Activated naive CD8-positive, alpha-beta T cell treated with anti-CD3 and anti-CD28 coated beads, Interleukin-2, amount 10 ng/mL, durations not matched to agents 7 days and 5 days (primary cell): ENCODE results near the gene CHST11. TPM values are rescaled to one million over a fixed set of nuclear protein-coding genes. Genes with fewer than 3 reads are reported as not detected.

ENCODE experiments used
- ATAC-seq: fragments of 150-1000 bp; cut with Tn5 transposase; one replicate; pipeline ENCODE4 v1.10.0; 2021; ENCODE audit warnings: low read depth, moderate library complexity
- POLR2A ChIA-PET: fragments of 350-600 bp; sonication (Branson Sonifier 250); formaldehyde crosslinking; loops from one replicate; lab custom pipeline; 2021; ENCODE audit warnings: antibody characterized with exemption; lab: Charles Lee
- DNase-seq: peaks from one replicate; pipeline ENCODE4 v3.0.0; 2021
- H3K27ac Mint-ChIP-seq: one replicate; pipeline ENCODE4 v1.8.0; 2022; ENCODE audit warnings: mild to moderate bottlenecking, mixed read lengths
- H3K27me3 Mint-ChIP-seq: one replicate; pipeline ENCODE4 v1.8.0; 2022; ENCODE audit warnings: mild to moderate bottlenecking, moderate library complexity, mixed read lengths
- H3K36me3 Mint-ChIP-seq: one replicate; pipeline ENCODE4 v1.8.0; 2021; ENCODE audit warnings: mild to moderate bottlenecking, mixed read lengths
- H3K4me1 Mint-ChIP-seq: one replicate; pipeline ENCODE4 v1.8.0; 2021; ENCODE audit warnings: mixed read lengths
- H3K4me3 Mint-ChIP-seq: one replicate; pipeline ENCODE4 v1.8.0; 2022; ENCODE audit warnings: mild to moderate bottlenecking, moderate library complexity, mixed read lengths
- H3K9me3 Mint-ChIP-seq: one replicate; pipeline ENCODE4 v1.8.0; 2021; ENCODE audit warnings: mixed read lengths
- total RNA-seq, 2 experiments: library from RNA; stranded (reverse); gene quantifications; one replicate each; pipeline ENCODE4 v1.2.3, GENCODE V29; 2021

CHST11 gene
- 10 to 100 TPM; 64.9 to 72.9 TPM for total RNA-seq

DNA sequence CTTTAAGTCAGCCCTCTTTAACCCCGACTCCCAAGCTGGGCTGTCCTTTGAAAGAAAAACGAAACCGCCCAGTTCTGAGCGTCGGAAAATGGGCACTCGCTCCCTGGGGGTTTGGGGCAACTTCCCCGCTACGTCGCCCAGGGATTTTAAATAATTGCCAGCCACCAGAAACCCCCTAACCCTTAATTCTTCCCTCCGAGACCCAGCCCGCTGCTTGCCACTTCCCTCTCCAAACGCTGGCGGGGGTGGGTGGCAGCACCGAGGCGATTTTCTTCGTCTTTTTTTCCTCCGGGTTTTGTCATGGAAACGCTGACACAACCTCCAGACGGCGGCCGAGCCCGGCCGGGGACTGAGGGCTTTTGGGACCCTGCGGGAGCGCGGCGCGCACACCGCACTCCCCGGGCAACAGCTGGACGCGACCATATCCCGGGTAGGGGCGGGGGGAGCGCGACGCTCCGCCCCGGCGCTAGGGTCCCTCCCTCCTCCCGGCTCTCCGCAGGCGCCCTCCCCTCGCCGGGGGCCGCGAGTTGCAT is at the start of gene CHST11:
CHST11 (plus strand) TSS at position 532 of the 533 bp plus-strand sequence.
- Mint-ChIP-seq H3K27me3 (no peaks in the 10 kb centered on the region), H3K4me3 (peak within 1 kb of the TSS; percentile 99), H3K27ac (peak within 1 kb of the TSS; percentile 94), H3K9me3 (no peaks in the 10 kb centered on the region), H3K36me3 (peaks cover 8% of the 10 kb centered on the region), H3K4me1 (peaks cover 29% of the 10 kb centered on the region)
- no peak for DNase-seq
- POLR2A ChIA-PET, result interaction anchor here (0.6 to 6.8 kb wide), 11 partner anchors 17 to 239 kb away, joined by 3 to 63 read pairs (median 10); no protein-coding TSS in a partner anchor
- ATAC-seq, result peak; percentile 75

DNA sequence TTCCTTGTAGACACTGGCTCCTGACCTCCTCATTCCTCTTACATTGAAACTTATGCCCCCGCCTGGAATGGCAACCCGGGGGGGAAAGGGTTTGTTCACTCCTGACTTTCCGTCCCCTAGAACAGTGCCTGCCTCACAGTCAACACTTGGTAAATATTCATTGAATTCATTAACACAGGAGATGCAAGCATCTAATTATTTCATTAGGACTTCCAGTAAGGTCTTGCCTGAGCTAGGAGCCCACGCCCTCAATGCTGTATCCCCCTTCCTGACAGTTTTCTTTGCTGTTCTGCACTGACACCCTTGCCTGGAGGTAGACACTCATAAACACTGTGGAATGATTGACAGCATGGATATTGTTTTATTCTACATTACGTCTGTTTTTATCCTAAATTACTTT is 49.3 kb upstream of the CHST11 start:
- DNase-seq (no peak), ATAC-seq (no peak)
- Mint-ChIP-seq H3K4me3 (no peak overlapping the region), H3K27me3 (peaks cover 4% of the 10 kb centered on the region), H3K27ac (no peak overlapping the region), H3K36me3 (peaks cover 2% of the 10 kb centered on the region), H3K4me1 (peaks cover 3% of the 10 kb centered on the region), H3K9me3 (peaks cover 3% of the 10 kb centered on the region)
- POLR2A ChIA-PET, result no interaction called here

DNA sequence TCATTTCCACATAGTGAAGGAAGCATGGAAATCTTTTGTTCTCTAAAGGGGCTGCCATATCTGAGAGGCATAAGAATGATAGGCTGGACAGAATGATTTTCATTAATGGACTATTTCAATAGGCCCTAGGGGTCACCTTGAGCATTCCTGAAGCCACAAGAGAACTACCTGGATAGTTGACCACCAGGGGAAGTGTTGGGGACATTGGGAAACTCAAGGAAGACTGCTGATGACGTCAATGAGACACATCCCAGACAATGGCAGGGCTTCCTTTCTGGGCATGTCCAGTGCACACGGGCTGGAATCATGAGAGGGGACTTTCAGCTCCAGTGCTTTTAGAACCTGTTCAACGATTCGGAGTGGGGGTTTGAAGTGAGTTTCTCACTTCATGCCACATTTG is 48.8 kb upstream of the CHST11 start:
- POLR2A ChIA-PET, result no interaction called here
- peaks cover 4% of the 10 kb centered on the region for H3K27me3 Mint-ChIP-seq
- H3K9me3 Mint-ChIP-seq, result peaks cover 3% of the 10 kb centered on the region
- H3K36me3 Mint-ChIP-seq, result peaks cover 2% of the 10 kb centered on the region
- no peak for DNase-seq
- H3K4me3 Mint-ChIP-seq, result no peak overlapping the region
- H3K27ac Mint-ChIP-seq, result no peak overlapping the region
- peaks cover under 1% of the 10 kb centered on the region for H3K4me1 Mint-ChIP-seq
- ATAC-seq, result no peak

DNA sequence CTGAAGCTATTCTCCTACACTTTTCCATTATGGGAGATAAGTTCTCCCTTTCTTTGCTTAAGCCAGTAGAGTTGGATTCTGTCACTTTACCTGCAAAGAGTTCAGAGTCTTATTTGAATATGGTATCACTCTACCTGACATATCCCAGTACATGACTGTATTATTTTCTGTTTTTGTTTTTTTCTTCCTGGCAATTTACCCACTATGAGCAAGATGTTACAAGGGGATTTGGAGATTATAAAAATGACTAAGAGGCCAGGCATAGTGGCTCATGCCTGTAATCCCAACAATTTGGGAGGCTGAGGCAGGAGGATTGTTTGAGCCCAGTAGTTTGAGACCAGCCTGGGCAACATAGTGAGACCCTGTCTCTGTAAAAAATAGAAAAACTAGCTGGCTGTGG is 46.4 kb upstream of the CHST11 start:
- no peak overlapping the region for H3K27ac Mint-ChIP-seq
- POLR2A ChIA-PET, result no interaction called here
- no peak overlapping the region for H3K4me3 Mint-ChIP-seq

DNA sequence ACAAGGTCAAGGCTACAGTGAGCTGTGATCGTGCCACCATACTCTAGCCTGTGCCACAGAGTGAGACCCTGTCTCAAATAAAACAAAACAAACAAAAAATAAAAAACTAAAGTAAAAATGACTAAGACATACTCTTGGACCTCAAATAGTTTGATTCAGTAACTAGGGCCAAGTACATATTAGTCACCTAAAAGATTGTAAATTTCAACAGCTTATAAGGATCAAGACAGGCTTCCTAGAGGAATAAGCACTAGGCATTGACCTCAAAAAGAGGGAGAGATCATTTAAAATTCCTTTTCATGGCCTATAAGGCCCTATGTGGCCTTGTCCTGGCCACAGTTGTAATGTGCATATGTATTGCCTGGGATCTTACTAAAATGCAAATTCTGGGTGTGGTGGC is 46.0 kb upstream of the CHST11 start:
- POLR2A ChIA-PET, result no interaction called here
- no peak for DNase-seq
- Mint-ChIP-seq H3K4me1 (no peaks in the 10 kb centered on the region), H3K4me3 (no peak overlapping the region), H3K27ac (no peak overlapping the region), H3K9me3 (peaks cover 3% of the 10 kb centered on the region), H3K36me3 (peaks cover 2% of the 10 kb centered on the region), H3K27me3 (peaks cover 4% of the 10 kb centered on the region)
- no peak for ATAC-seq

More for the DNA sequence above, 46.4 kb upstream of the CHST11 start:
- Mint-ChIP-seq H3K27me3 (peaks cover 4% of the 10 kb centered on the region), H3K9me3 (peaks cover 3% of the 10 kb centered on the region), H3K4me1 (no peaks in the 10 kb centered on the region), H3K36me3 (peaks cover 2% of the 10 kb centered on the region)
- ATAC-seq, result no peak
- DNase-seq, result no peak

DNA sequence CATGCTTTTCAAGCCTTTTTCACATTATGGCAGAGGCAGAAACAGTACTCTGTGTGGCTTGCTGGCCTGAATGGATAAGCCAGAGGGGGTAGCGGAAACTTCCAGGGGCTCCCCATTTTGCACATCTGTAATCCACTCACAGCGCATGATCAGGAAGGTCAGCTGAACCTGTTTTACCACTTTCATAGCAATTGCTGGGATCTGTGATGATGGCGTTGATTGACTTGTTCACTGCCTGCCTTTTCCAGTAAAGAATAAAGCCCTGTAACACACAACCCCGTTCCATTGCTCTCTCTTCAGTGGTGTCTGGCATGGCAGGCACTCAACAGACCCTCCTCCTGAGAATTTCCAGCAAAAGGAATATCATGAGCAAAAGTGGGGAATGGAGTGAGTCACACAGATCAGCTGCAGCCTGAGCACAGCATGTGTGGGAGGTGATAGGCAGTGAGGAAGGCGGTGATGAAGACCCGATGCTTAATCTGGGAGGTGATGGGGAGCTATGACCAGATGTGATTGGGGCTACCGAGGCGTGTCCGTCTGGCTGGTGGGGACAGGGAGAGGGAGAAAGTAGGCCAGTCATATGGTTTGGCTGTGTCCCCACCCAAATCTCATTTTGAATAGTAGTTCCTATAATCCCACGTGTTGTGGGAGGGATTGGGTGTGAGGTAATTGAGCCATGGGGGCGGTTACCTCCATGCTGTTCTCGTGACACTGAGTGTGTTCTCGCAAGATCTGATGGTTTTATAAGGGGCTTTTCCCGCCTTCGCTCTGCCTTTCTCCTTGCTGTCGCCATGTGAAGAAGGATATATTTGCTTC is 44.7 kb upstream of the CHST11 start:
- DNase-seq, result no peak
- peaks cover 1% of the 10 kb centered on the region for H3K9me3 Mint-ChIP-seq
- H3K4me1 Mint-ChIP-seq, result no peaks in the 10 kb centered on the region
- POLR2A ChIA-PET, result no interaction called here
- no peak for ATAC-seq
- H3K36me3 Mint-ChIP-seq, result peaks cover 2% of the 10 kb centered on the region
- no peak overlapping the region for H3K4me3 Mint-ChIP-seq
- peaks cover 4% of the 10 kb centered on the region for H3K27me3 Mint-ChIP-seq
- H3K27ac Mint-ChIP-seq, result no peak overlapping the region

DNA sequence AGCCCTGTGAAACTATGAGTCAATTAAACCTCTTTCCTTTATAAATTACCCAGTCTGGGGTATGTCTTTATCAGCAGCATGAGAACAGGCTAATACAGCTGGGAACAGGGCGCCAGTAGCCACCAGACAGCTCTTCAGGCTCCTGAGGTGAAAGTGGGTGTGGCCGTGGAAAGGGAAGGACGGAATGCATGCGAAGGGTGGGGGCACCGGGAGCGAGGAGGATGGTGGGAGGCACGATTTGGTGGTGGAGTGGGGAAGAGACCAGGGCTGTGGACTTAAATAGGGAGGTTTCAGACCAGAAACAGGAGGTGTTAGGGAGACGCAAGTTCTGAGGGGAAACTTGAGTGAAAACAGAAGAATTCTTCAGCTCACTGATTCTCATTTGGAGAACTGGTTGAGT is 44.1 kb upstream of the CHST11 start:
- H3K4me3 Mint-ChIP-seq, result no peak overlapping the region

DNA sequence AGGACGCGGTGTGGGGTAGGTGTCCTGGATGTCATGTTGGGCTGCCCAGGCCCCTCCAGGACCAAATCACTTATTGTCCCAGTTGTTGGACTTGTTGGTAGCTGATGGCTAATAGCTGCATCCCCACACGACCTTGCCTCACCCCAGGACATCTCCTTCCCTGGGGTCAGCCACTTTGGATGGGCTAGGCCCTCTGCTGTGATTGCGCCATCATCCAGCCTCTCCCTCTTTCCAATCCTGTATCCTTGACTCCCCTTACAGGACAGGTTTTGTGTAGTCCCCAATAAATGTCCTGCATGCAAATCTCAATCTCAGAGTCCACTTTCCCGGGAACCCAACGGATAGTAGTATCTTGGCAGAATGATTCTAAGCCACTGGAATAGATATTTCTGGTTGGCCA is 43.4 kb upstream of the CHST11 start:
- no peak for ATAC-seq
- H3K4me3 Mint-ChIP-seq, result no peak overlapping the region
- H3K27me3 Mint-ChIP-seq, result peaks cover 2% of the 10 kb centered on the region
- H3K27ac Mint-ChIP-seq, result no peak overlapping the region
- H3K4me1 Mint-ChIP-seq, result no peaks in the 10 kb centered on the region
- POLR2A ChIA-PET, result no interaction called here
- peaks cover 1% of the 10 kb centered on the region for H3K9me3 Mint-ChIP-seq
- peaks cover 2% of the 10 kb centered on the region for H3K36me3 Mint-ChIP-seq
- no peak for DNase-seq

More for the DNA sequence above, 44.1 kb upstream of the CHST11 start:
- DNase-seq (no peak), ATAC-seq (no peak)
- no peaks in the 10 kb centered on the region for H3K4me1 Mint-ChIP-seq
- peaks cover 2% of the 10 kb centered on the region for H3K36me3 Mint-ChIP-seq
- H3K9me3 Mint-ChIP-seq, result peaks cover 1% of the 10 kb centered on the region
- POLR2A ChIA-PET, result no interaction called here
- no peak overlapping the region for H3K27ac Mint-ChIP-seq
- H3K27me3 Mint-ChIP-seq, result peaks cover 3% of the 10 kb centered on the region

DNA sequence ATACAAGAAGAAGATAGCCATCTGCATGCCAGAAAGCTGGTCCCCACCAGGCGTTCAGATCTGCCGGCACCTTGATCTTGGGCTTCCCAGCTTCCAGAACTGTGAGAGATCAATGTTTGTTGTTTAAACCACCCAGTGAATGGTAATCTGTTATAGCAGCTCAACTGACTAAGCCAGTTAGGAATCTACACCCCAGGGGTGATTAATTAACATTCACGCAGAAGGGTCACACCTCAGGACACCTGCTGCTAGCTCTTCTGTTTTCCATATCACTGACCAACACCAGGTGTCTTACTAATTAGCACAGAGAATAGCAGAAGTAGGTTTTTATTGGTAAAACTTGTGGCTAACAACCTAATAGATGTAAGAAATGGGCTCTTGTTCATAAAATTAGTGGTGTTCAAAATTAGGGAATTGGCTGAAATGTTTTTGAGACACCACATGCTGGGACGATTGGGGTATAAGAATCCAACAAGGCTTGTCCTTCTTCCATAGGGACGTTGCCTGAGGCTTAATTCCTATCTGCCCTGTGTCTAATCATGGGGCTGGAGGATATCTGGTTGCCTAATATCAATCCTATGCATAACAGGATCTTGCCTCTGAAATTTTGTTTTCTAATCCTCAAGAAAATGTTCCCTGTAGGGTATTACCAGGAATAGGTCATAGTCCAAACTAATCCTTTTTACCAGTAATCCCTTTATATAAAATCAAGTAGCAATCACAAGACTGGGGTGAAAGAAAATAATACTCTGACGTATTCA is 42.0 kb upstream of the CHST11 start:
- no peaks in the 10 kb centered on the region for H3K4me1 Mint-ChIP-seq
- H3K27me3 Mint-ChIP-seq, result no peaks in the 10 kb centered on the region
- H3K9me3 Mint-ChIP-seq, result peaks cover 1% of the 10 kb centered on the region
- DNase-seq (no peak), ATAC-seq (no peak)
- POLR2A ChIA-PET, result no interaction called here
- no peak overlapping the region for H3K27ac Mint-ChIP-seq
- no peak overlapping the region for H3K4me3 Mint-ChIP-seq
- peaks cover 2% of the 10 kb centered on the region for H3K36me3 Mint-ChIP-seq

DNA sequence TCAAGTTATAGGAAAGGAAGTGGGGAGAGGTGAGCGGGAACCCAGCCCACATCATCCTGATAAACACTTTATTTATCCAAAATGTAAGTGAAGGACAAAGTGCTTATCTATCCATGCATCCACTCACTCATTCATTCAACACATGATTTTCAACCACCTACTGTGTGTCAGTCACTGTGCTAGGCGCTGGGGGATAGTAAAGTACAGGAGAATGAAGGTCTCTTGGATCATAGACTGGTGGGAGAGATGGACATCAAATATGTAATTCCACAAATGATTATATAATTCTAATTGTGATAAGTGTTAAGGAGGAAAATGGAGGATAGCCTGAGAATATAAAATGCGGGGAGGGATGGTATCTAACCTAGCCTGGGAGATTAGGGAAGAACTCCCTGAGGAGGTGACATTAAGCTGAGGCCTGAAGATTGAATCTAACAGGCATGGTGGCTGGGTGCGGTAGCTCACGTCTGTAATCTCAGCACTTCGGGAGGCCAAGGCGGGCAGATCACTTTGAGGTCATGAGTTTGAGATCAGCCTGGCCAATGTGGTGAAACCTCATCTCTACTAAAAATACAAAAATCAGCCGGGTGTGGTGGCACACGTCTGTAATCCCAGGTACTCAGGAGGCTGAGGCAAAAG is 41.3 kb upstream of the CHST11 start:
- ATAC-seq (no peak), DNase-seq (no peak)
- Mint-ChIP-seq H3K36me3 (no peaks in the 10 kb centered on the region), H3K27ac (no peak overlapping the region), H3K9me3 (no peaks in the 10 kb centered on the region), H3K27me3 (no peaks in the 10 kb centered on the region), H3K4me3 (no peak overlapping the region), H3K4me1 (no peaks in the 10 kb centered on the region)
- POLR2A ChIA-PET, result no interaction called here

DNA sequence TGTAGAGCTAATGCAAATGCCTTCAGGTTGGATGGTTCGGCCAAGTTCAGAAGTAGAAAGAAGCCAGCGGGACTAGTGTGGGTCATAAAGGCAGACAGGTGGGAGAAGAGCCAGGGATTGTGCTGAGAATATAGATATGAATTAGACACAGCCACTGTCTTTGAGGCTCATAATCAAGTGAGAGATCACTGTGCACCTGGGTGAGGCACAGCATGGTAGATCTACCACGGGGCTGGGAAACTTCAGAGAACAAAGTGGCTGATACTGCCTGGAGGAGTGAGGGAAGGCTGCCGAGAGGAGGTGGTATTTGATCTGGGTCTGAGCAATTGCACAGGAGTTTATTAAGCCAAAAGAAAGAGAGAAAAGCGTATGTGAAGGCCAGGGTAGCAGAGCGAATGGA is 40.6 kb upstream of the CHST11 start:
- Mint-ChIP-seq H3K4me3 (no peak overlapping the region), H3K27me3 (no peaks in the 10 kb centered on the region), H3K9me3 (no peaks in the 10 kb centered on the region), H3K36me3 (no peaks in the 10 kb centered on the region), H3K4me1 (peaks cover 3% of the 10 kb centered on the region), H3K27ac (no peak overlapping the region)
- no peak for ATAC-seq
- no peak for DNase-seq
- POLR2A ChIA-PET, result no interaction called here

DNA sequence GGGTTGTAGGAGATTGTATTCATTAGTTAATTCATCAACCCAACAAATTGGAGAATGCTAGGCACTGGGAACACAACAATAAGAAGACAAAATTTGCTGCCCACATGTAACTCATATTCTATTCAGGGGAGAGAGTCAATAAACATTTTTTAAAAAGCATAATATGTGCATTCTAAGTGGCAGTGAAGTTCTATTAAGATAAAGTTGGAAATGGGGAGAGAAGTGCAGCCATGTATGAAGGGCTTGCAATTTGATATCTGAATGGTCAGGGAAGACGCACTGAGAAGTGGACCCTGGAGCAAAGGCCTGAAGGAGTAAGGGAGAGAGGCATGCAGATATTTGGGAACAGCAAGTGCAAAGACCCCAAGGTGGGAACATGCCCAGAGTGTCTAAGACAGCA is 40.2 kb upstream of the CHST11 start:
- peaks cover 7% of the 10 kb centered on the region for H3K4me1 Mint-ChIP-seq
- DNase-seq, result no peak
- no peaks in the 10 kb centered on the region for H3K36me3 Mint-ChIP-seq
- ATAC-seq, result no peak
- H3K9me3 Mint-ChIP-seq, result no peaks in the 10 kb centered on the region
- no peaks in the 10 kb centered on the region for H3K27me3 Mint-ChIP-seq
- no peak overlapping the region for H3K27ac Mint-ChIP-seq
- no peak overlapping the region for H3K4me3 Mint-ChIP-seq
- POLR2A ChIA-PET, result no interaction called here

DNA sequence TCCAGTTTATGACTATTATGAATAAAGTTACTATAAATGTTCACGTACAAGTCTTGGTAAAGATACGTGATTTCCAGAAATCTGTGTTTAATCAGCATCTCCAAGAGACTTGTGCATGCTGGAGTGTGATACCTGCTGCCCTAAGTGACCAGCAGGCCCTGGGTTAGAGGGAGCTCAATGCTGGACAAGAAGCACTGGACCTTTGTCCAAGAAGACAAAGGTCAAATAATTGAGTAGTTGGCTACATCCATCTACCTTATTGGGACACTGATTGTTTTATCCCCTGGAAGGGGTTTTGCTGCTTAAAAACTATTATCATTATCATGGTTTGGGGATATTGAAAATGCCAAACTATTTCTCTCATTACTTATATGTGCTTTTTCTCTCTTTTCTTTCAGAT is 37.0 kb upstream of the CHST11 start:
- Mint-ChIP-seq H3K4me1 (peaks cover 7% of the 10 kb centered on the region), H3K36me3 (peaks cover 4% of the 10 kb centered on the region), H3K9me3 (peaks cover 6% of the 10 kb centered on the region), H3K4me3 (no peak overlapping the region), H3K27me3 (peaks cover 3% of the 10 kb centered on the region), H3K27ac (no peak overlapping the region)
- POLR2A ChIA-PET, result no interaction called here
- ATAC-seq (no peak), DNase-seq (no peak)
